H1 (cell line): ENCODE measurements around the gene MIB1. TPM values are rescaled to one million over a fixed set of nuclear protein-coding genes. Genes with fewer than 3 reads are reported as not detected.

Experiments used
- BRCA1 ChIP-seq: IDR thresholded peaks from 2 replicates; pipeline ENCODE4 v1.6.1; 2012; ENCODE audit warnings: low read depth, low read length, improper control_type of control experiment
- polyA plus RNA-seq, 7 experiments: library from polyadenylated mRNA; depleted of rRNA in 3 of 7; stranded (reverse) in 5 of 7; unstranded in 2 of 7; fragments of >200 nt in 5 of 7; fragments of 200-250 nt in 2 of 7; gene quantifications; 1 replicate in 5 of 7; 2 replicates in 1 of 7; 4 replicates in 1 of 7; pipeline versions ENCODE4 v1.2.1 to v1.2.3, GENCODE V29; 2011 to 2013; ENCODE audit warnings: missing spikeins in 2 of 7, mixed read lengths in 2 of 7
- total RNA-seq: library from RNA; stranded (reverse); fragmentation: NEBNext Ultra II Directional; extraction: Animal tissue kit (Norgen Biotek cat#: 25700); gene quantifications from 2 replicates; pipeline ENCODE4 v1.2.1, GENCODE V29; 2021

Gene MIB1
- total and polyA plus RNA-seq, 2 of the 8 experiments (the other 6 are each of a cell fraction or from before 2014, with no cell fraction given) = 8.2 to 60.3 TPM

DNA sequence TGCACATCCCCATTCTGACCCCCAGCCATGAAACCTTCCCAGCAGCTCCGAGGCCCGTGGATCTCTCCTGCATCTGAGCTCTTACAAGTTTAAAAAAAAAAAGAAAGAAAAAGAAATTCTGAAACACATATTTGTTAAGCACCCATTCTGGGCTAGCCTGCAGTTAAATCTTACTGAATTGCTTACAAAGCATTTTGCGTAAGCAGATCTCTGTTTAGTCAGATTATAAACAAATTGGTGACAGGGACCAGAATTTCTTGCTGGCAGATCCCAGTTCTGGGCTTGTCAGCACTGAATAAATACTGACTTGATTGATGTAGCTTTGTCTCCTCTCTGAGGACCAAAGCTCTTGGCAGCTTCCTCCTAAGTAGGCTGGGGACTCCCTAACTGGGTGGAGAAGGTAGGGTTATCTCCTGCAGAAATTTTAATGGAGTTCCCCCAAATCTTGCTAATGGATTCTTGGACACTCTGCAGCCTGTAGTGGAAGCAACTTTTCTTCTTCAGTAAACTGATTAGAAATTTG lies 160.9 kb downstream of the MIB1 start (continued):
- TF ChIP-seq BRCA1 = no peak
